Activated T-cell treated with anti-CD3 and anti-CD28 coated beads, Interleukin-2, amount 50 U/mL, for 4 hours (primary cell): ENCODE results near the gene DDX11. TPM values are rescaled to one million over a fixed set of nuclear protein-coding genes. Genes with fewer than 3 reads are reported as not detected.
"Not testable (repeated sequence)": the region's sequence is repeated elsewhere in the genome, so short reads cannot be mapped to it uniquely, and the experiment has no call there.

Experiments used
- ATAC-seq, 2 donors: fragments of 200-7000 bp; cut with Tn5 transposase; one replicate each; pipeline ENCODE4 v1.10.0; 2021
- DNase-seq: peaks from one replicate; pipeline ENCODE4 v3.0.0-alpha.2; 2020
- H3K27me3 Mint-ChIP-seq: one replicate; pipeline ENCODE4 v1.8.0; 2021; ENCODE audit warnings: low read depth, mixed read lengths
- H3K36me3 Mint-ChIP-seq: one replicate; pipeline ENCODE4 v1.8.0; 2022; ENCODE audit warnings: mixed read lengths; ENCODE audit not compliant: insufficient read depth
- H3K4me1 Mint-ChIP-seq: one replicate; pipeline ENCODE4 v1.8.0; 2021; ENCODE audit warnings: low read depth, mixed read lengths
- H3K4me3 Mint-ChIP-seq: one replicate; pipeline ENCODE4 v1.8.0; 2021; ENCODE audit warnings: mild to moderate bottlenecking, moderate library complexity, mixed read lengths
- H3K9me3 Mint-ChIP-seq: one replicate; pipeline ENCODE4 v1.8.0; 2021; ENCODE audit warnings: mixed read lengths
- total RNA-seq, 3 donors: library from RNA; stranded (reverse); gene quantifications; one replicate each; pipeline ENCODE4 v1.2.1, GENCODE V29; 2021

Gene DDX11
- total RNA-seq, 3 donors from 2014 or later, result 117 to 134 (median 129) TPM

- Mint-ChIP-seq H3K4me3 (peak overlapping the region; percentile 69), H3K36me3 (no peaks in the 10 kb centered on the region), H3K4me1 (peaks cover 6% of the 10 kb centered on the region), H3K9me3 (no peaks in the 10 kb centered on the region), H3K27me3 (peaks cover 24% of the 10 kb centered on the region)
- DNase-seq, result peak; percentile 44
- peak; percentile 76 to 78 for ATAC-seq
Observed at GRCh38 chr12:31118347-31119191, 44.9 kb downstream of the DDX11 start.

DNA sequence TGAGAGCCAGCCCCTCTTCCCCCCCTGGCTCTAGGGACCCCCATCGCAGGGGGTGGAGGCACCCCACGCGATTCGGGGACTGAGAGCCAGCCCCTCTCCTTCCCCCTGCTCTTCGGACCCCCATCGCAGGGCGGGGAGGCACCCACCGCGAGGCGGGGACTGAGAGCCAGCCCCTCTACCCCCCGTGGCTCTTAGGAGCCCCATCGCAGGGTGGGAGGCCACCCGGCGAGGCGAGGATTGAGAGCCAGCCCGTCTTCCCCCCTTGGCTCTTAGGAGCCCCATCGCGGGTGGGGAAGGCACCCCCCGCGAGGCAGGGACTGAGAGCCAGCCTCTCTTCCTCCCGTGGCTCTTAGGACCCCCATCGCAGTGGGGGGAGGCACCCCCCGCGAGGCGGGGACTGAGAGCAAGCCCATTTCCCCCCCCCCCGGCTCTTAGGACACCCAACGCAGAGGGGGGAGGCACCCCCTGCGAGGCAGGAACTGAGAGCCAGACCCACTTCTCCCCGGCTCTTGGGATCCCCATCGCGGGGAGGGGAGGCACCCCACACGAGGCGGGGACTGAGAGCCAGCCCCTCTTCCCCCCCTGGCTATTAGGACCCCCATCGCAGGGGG, 45.6 kb downstream of the DDX11 start:
- H3K36me3 Mint-ChIP-seq, result no peaks in the 10 kb centered on the region
- DNase-seq (no peak), ATAC-seq (peak; percentile 9 to 19)
- peak overlapping the region; percentile 69 for H3K4me3 Mint-ChIP-seq
- peaks cover 6% of the 10 kb centered on the region for H3K4me1 Mint-ChIP-seq
- H3K9me3 Mint-ChIP-seq, result no peaks in the 10 kb centered on the region
- peaks cover 24% of the 10 kb centered on the region for H3K27me3 Mint-ChIP-seq

DNA sequence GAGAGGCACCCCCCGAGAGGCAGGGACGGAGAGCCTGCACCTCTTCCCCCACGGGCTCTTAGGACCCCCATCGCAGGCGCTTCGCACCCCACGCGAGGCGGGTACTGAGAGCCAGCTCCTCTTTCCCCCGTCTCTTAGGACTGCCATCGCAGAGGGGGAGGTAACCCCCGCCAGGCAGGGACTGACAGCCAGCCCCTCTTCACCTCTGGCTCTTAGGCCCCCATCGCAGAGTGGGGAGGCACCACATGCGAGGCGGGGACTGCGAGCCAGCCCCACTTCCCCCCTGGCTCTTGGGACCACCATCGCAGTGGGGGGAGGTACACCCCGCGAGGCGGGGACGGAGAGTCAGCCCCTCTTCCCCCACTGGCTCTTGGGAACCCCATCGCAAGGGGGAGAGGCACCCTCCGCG, 46.1 kb downstream of the DDX11 start:
- DNase-seq (no peak), ATAC-seq (no peak)
- Mint-ChIP-seq H3K4me3 (peak overlapping the region; percentile 38), H3K27me3 (peaks cover 24% of the 10 kb centered on the region), H3K4me1 (peaks cover 6% of the 10 kb centered on the region), H3K36me3 (no peaks in the 10 kb centered on the region), H3K9me3 (no peaks in the 10 kb centered on the region)

GRCh38 chr12:31120392-31121008, 46.8 kb downstream of the DDX11 start:
- peaks cover 6% of the 10 kb centered on the region for H3K4me1 Mint-ChIP-seq
- H3K36me3 Mint-ChIP-seq, result no peaks in the 10 kb centered on the region
- H3K27me3 Mint-ChIP-seq, result peaks cover 19% of the 10 kb centered on the region
- peak overlapping the region; percentile 20 for H3K4me3 Mint-ChIP-seq
- DNase-seq (no peak), ATAC-seq (no peak)
- H3K9me3 Mint-ChIP-seq, result no peaks in the 10 kb centered on the region

DNA sequence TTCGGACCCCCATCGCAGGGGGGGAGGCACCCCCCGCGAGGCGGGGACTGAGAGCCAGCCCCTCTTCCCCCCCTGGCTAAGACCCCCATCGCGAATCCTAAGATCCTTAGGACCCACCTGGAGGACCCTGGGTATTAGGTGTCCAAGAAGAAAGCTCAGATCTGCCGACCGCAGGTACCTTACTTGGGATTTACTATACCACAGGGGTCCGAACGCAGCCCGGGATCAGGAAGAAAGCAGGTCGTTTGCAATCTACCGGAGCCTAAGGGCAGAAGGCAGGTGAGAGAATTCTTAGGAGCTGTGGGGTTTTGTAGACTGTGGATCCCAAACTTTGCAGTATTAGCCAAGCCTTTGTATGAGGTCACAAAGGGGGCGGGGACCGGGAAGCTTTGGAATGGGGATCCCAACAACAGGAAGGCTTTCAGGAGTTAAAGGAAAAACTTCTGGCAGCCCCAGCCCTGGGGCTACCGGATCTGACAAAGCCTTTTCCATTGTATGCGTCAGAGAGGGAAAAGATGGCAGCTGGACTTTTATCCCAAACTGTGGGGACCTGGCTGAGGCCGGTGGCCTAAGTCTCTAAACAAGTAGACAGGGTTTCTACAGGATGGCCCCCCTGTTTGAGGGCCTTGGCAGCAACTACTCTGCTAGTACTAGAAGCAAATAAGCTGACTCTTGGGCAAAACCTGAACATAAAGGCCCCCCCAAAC, 47.5 kb downstream of the DDX11 start:
- H3K36me3 Mint-ChIP-seq, DNase-seq, H3K9me3 Mint-ChIP-seq, H3K4me1 Mint-ChIP-seq, H3K4me3 Mint-ChIP-seq, ATAC-seq: not testable (repeated sequence)
- peaks cover 15% of the 10 kb centered on the region for H3K27me3 Mint-ChIP-seq

GRCh38 chr12:31122481-31122880, 48.8 kb downstream of the DDX11 start:
- Mint-ChIP-seq H3K27me3 (peaks cover 8% of the 10 kb centered on the region), H3K9me3 (no peaks in the 10 kb centered on the region), H3K4me3 (no peak overlapping the region), H3K4me1 (peaks cover 2% of the 10 kb centered on the region), H3K36me3 (no peaks in the 10 kb centered on the region)
- DNase-seq (no peak), ATAC-seq (no peak)

GRCh38 chr12:31124158-31124557, 50.5 kb downstream of the DDX11 start:
- DNase-seq, H3K4me1 Mint-ChIP-seq, H3K4me3 Mint-ChIP-seq, H3K9me3 Mint-ChIP-seq, H3K27me3 Mint-ChIP-seq, ATAC-seq, H3K36me3 Mint-ChIP-seq: not testable (repeated sequence)

DNA sequence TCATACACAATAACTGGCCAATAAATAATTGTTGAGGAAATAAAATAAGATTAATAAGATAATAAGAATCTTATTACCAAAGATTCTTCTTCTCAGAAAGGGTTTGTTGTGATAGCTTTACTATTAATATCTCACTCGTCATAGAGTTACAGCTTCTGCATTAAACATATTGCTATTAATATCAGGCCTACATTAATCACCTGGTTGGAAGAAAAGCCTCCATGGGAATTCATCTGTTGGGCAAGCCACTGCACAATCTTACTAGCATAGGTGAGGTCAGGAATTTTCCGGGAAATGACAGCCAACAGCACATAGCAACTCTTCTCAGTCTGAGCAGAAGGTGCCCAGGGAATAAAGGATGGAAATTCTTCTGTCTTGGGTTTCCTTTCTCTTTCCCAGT, 51.5 kb downstream of the DDX11 start:
- H3K9me3 Mint-ChIP-seq, H3K36me3 Mint-ChIP-seq, ATAC-seq, H3K4me1 Mint-ChIP-seq, H3K4me3 Mint-ChIP-seq, DNase-seq, H3K27me3 Mint-ChIP-seq: not testable (repeated sequence)

DNA sequence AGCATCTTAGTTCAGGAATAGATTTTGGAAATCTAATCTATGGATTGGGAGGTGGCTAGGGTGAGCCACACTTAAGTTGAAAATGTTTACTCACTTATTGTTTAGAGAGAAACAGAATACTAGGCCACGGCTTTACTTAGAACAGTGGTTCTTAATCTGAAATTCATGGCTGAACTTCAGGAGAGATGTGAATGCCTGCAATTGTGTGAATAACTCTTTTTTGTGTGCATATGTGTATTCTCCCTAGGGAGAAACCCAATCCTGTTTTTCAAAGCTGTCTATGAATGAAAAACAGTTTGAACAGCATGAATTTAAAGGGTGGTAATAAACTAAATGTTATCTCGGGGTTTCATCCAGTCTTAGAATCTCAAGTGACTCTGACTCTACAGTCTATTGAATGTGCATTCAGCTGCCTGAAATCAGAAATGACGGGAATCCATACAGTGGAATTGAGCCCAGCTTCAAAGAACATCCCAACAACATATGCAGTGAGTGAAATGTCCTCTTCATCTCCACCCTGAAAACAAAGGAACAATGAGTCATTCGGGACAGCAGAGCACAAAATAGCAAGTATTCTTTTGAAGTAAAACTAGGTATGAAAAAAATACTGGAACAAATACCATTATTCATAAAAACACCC, 53.7 kb downstream of the DDX11 start:
- not testable (repeated sequence) for H3K9me3 Mint-ChIP-seq

GRCh38 chr12:31136581-31136980, 62.9 kb downstream of the DDX11 start:
- peaks cover 10% of the 10 kb centered on the region for H3K9me3 Mint-ChIP-seq
- not testable (repeated sequence) for DNase-seq, H3K27me3 Mint-ChIP-seq, H3K36me3 Mint-ChIP-seq, H3K4me1 Mint-ChIP-seq, H3K4me3 Mint-ChIP-seq, ATAC-seq

More for the DNA sequence above, 53.7 kb downstream of the DDX11 start:
- DNase-seq, H3K4me1 Mint-ChIP-seq, H3K4me3 Mint-ChIP-seq, H3K27me3 Mint-ChIP-seq, ATAC-seq, H3K36me3 Mint-ChIP-seq: not testable (repeated sequence)

GRCh38 chr12:31144768-31145167, 71.1 kb downstream of the DDX11 start:
- H3K27me3 Mint-ChIP-seq, H3K9me3 Mint-ChIP-seq, H3K36me3 Mint-ChIP-seq, H3K4me3 Mint-ChIP-seq, H3K4me1 Mint-ChIP-seq, ATAC-seq, DNase-seq: not testable (repeated sequence)

GRCh38 chr12:31145296-31145695, 71.6 kb downstream of the DDX11 start:
- not testable (repeated sequence) for DNase-seq, H3K4me3 Mint-ChIP-seq, ATAC-seq, H3K36me3 Mint-ChIP-seq, H3K4me1 Mint-ChIP-seq, H3K27me3 Mint-ChIP-seq, H3K9me3 Mint-ChIP-seq

DNA sequence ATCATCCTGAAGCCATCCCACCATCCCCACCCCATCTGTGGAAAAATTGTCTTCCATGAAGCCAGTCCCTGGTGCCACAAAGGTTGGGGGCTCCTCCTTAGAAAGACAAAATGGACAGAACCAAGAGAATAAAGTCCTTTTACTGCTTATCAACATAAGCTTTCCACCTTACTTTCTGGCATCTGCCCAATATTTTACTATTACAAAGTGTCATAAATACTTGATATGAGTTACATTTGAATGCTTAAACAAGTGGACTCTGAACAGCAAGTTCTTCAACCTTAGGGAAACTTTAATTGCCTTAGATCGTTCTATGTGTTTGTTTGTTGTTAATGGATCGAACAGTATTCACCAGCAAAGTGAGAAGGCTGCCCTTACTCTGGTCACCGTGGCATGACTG, 73.8 kb downstream of the DDX11 start:
- not testable (repeated sequence) for DNase-seq, H3K4me3 Mint-ChIP-seq, ATAC-seq, H3K27me3 Mint-ChIP-seq, H3K9me3 Mint-ChIP-seq, H3K4me1 Mint-ChIP-seq, H3K36me3 Mint-ChIP-seq

GRCh38 chr12:31150766-31151165, 77.1 kb downstream of the DDX11 start:
- not testable (repeated sequence) for H3K4me3 Mint-ChIP-seq, H3K36me3 Mint-ChIP-seq, H3K9me3 Mint-ChIP-seq, ATAC-seq, H3K4me1 Mint-ChIP-seq, H3K27me3 Mint-ChIP-seq, DNase-seq
